ENCODE results near the gene CDC25B.

CDC25B gene

GRCh38 chr20:3811467-3812258, 15.6 kb downstream of the CDC25B start (continued):
- TF ChIP-seq ZNF174 (tag by site-specific recombination; IDR thresholded peaks at IDR 0.05) = no peak
- no peak for TF ChIP-seq ZNF555 (tag by site-specific recombination; conservative IDR thresholded peaks at IDR 0.05)
- no peak for TF ChIP-seq PRDM2 (tag by site-specific recombination; IDR thresholded peaks at IDR 0.05; ENCODE audit: borderline replicate concordance)
- no peak for TF ChIP-seq ZNF544 (tag by site-specific recombination; IDR thresholded peaks at IDR 0.05)
- TF ChIP-seq ZNF239 (tag by site-specific recombination; IDR thresholded peaks at IDR 0.05) = no peak
- TF ChIP-seq ZNF664 (tag by site-specific recombination; IDR thresholded peaks at IDR 0.05) = no peak
- TF ChIP-seq ZNF292 (tag by site-specific recombination; IDR thresholded peaks at IDR 0.05; ENCODE audit: borderline replicate concordance, low read depth) = no peak
- TF ChIP-seq SCRT1 (tag by site-specific recombination; IDR thresholded peaks at IDR 0.05; ENCODE audit: borderline replicate concordance) = no peak
- no peak for TF ChIP-seq ZNF792 (tag by site-specific recombination; IDR thresholded peaks at IDR 0.05)
- no peak for TF ChIP-seq ZNF280D (tag by site-specific recombination; IDR thresholded peaks at IDR 0.05)
- TF ChIP-seq ZNF133 (tag by site-specific recombination; IDR thresholded peaks at IDR 0.05) = no peak
- no peak for TF ChIP-seq RBAK (tag by site-specific recombination; IDR thresholded peaks at IDR 0.05)
- peak; percentile 82 for TF ChIP-seq ZNF423 (tag by site-specific recombination; IDR thresholded peaks at IDR 0.05)
- peak; percentile 80 for TF ChIP-seq SP2 (tag by site-specific recombination; IDR thresholded peaks at IDR 0.05)
- peak; percentile 75 for TF ChIP-seq ZSCAN23 (tag by site-specific recombination; IDR thresholded peaks at IDR 0.05)
- no peak for TF ChIP-seq ZNF580 (tag by site-specific recombination; IDR thresholded peaks at IDR 0.05)
- no peak for TF ChIP-seq ZNF645 (tag by site-specific recombination; IDR thresholded peaks at IDR 0.05)
- no peak for TF ChIP-seq HOXD13 (CRISPR knock-in tag; IDR thresholded peaks at IDR 0.05; ENCODE audit: borderline replicate concordance)
- no peak for TF ChIP-seq ZNF248 (tag by site-specific recombination; IDR thresholded peaks at IDR 0.05)
- TF ChIP-seq EGR2 (tag by site-specific recombination; IDR thresholded peaks at IDR 0.05; ENCODE audit: low read depth) = peak; percentile 80
- TF ChIP-seq ZNF10 (tag by site-specific recombination; IDR thresholded peaks at IDR 0.05) = no peak
- peak; percentile 37 for TF ChIP-seq ZBTB26 (tag by site-specific recombination; optimal IDR thresholded peaks at IDR 0.05)
- TF ChIP-seq HOXA7 (CRISPR knock-in tag; IDR thresholded peaks at IDR 0.05; ENCODE audit: borderline replicate concordance) = no peak
- TF ChIP-seq ZNF202 (tag by site-specific recombination; IDR thresholded peaks at IDR 0.05; ENCODE audit: borderline replicate concordance) = no peak

Measured in HEK293 (cell line).